Transverse colon (tissue), 3 donors: Measurements from ENCODE around the gene AOAH.

Experiments
- CTCF ChIP-seq, 5 experiments: fragments of 200-600 bp in 3 of 5; fragments of 450-650 bp in 2 of 5; sonication (generic) in 3 of 5; IDR thresholded peaks; 1 replicate in 2 of 5; 2 replicates in 3 of 5; pipeline ENCODE4 v1.5.1; 2016 to 2017; ENCODE audit warnings: antibody characterized with exemption in 5 of 5, inconsistent platforms in 3 of 5, mild to moderate bottlenecking in 2 of 5, moderate library complexity in 1 of 5
- POLR2A ChIP-seq: fragments of 450-650 bp; IDR thresholded peaks from one replicate; pipeline ENCODE4 v1.6.1; 2016; ENCODE audit warnings: antibody characterized with exemption, mild to moderate bottlenecking, moderate library complexity

GRCh38 chr7:36527549-36527913 is 196.8 kb downstream of the AOAH start:
- TF ChIP-seq CTCF (IDR thresholded peaks at IDR 0.05), result no peak
- no peak for TF ChIP-seq POLR2A
